ENCODE results near the gene CNR1.

Gene CNR1

GRCh38 chr6:88133718-88134117 lies 32.4 kb downstream of the CNR1 start:
- no peaks in the 10 kb centered on the region for H3K36me3 ChIP-seq (ENCODE audit: insufficient read depth, low read length)
- no peaks in the 10 kb centered on the region for H3K9me3 ChIP-seq (ENCODE audit: control insufficient read depth, insufficient read depth, low read length)
- no peak overlapping the region for H3K9ac ChIP-seq (ENCODE audit: low read depth, low read length)
- no peaks in the 10 kb centered on the region for H3K4me1 ChIP-seq (ENCODE audit: insufficient read depth, low read length)

GRCh38 chr6:88124925-88125557 lies 41.1 kb downstream of the CNR1 start:
- H3K4me1 ChIP-seq (ENCODE audit: insufficient read depth, low read length) = peaks cover 7% of the 10 kb centered on the region; the same call in 1 of the 2 replicates
- peaks cover 7% of the 10 kb centered on the region for H3K9me3 ChIP-seq (ENCODE audit: control insufficient read depth, insufficient read depth, low read length)
- no peak overlapping the region for H3K9ac ChIP-seq (ENCODE audit: low read depth, low read length)
- no peaks in the 10 kb centered on the region for H3K36me3 ChIP-seq (ENCODE audit: insufficient read depth, low read length)

- Histone ChIP-seq H3K4me1 (ENCODE audit: insufficient read depth, low read length) (no peaks in the 10 kb centered on the region), H3K36me3 (ENCODE audit: insufficient read depth, low read length) (no peaks in the 10 kb centered on the region), H3K9me3 (ENCODE audit: control insufficient read depth, insufficient read depth, low read length) (peaks cover under 1% of the 10 kb centered on the region; the same call in 1 of the 2 replicates), H3K9ac (ENCODE audit: low read depth, low read length) (no peak overlapping the region)
Observed at GRCh38 chr6:88120635-88121034, 45.5 kb downstream of the CNR1 start.

GRCh38 chr6:88119769-88120168 lies 46.4 kb downstream of the CNR1 start:
- no peak overlapping the region for H3K9ac ChIP-seq (ENCODE audit: low read depth, low read length)
- H3K36me3 ChIP-seq (ENCODE audit: insufficient read depth, low read length) = no peaks in the 10 kb centered on the region
- no peaks in the 10 kb centered on the region for H3K9me3 ChIP-seq (ENCODE audit: control insufficient read depth, insufficient read depth, low read length)
- no peaks in the 10 kb centered on the region for H3K4me1 ChIP-seq (ENCODE audit: insufficient read depth, low read length)

GRCh38 chr6:88116276-88116675 lies 49.9 kb downstream of the CNR1 start:
- no peaks in the 10 kb centered on the region for H3K36me3 ChIP-seq (ENCODE audit: insufficient read depth, low read length)
- H3K9ac ChIP-seq (ENCODE audit: low read depth, low read length) = no peak overlapping the region
- H3K4me1 ChIP-seq (ENCODE audit: insufficient read depth, low read length) = no peaks in the 10 kb centered on the region
- H3K9me3 ChIP-seq (ENCODE audit: control insufficient read depth, insufficient read depth, low read length) = no peaks in the 10 kb centered on the region

GRCh38 chr6:88115307-88115706 lies 50.8 kb downstream of the CNR1 start:
- no peaks in the 10 kb centered on the region for H3K36me3 ChIP-seq (ENCODE audit: insufficient read depth, low read length)

GRCh38 chr6:88114838-88115237 lies 51.3 kb downstream of the CNR1 start:
- Histone ChIP-seq H3K36me3 (ENCODE audit: insufficient read depth, low read length) (no peaks in the 10 kb centered on the region), H3K9me3 (ENCODE audit: control insufficient read depth, insufficient read depth, low read length) (no peaks in the 10 kb centered on the region), H3K4me1 (ENCODE audit: insufficient read depth, low read length) (no peaks in the 10 kb centered on the region), H3K9ac (ENCODE audit: low read depth, low read length) (no peak overlapping the region)

More at GRCh38 chr6:88115307-88115706, 50.8 kb downstream of the CNR1 start:
- H3K9ac ChIP-seq (ENCODE audit: low read depth, low read length) = no peak overlapping the region
- no peaks in the 10 kb centered on the region for H3K4me1 ChIP-seq (ENCODE audit: insufficient read depth, low read length)
- H3K9me3 ChIP-seq (ENCODE audit: control insufficient read depth, insufficient read depth, low read length) = no peaks in the 10 kb centered on the region

GRCh38 chr6:88111991-88112390 lies 54.2 kb downstream of the CNR1 start:
- no peak overlapping the region for H3K9ac ChIP-seq (ENCODE audit: low read depth, low read length)
- H3K4me1 ChIP-seq (ENCODE audit: insufficient read depth, low read length) = no peaks in the 10 kb centered on the region
- H3K36me3 ChIP-seq (ENCODE audit: insufficient read depth, low read length) = no peaks in the 10 kb centered on the region
- no peaks in the 10 kb centered on the region for H3K9me3 ChIP-seq (ENCODE audit: control insufficient read depth, insufficient read depth, low read length)

GRCh38 chr6:88107241-88107640 lies 58.9 kb downstream of the CNR1 start:
- Histone ChIP-seq H3K4me1 (ENCODE audit: insufficient read depth, low read length) (no peaks in the 10 kb centered on the region), H3K9me3 (ENCODE audit: control insufficient read depth, insufficient read depth, low read length) (no peaks in the 10 kb centered on the region), H3K9ac (ENCODE audit: low read depth, low read length) (no peak overlapping the region), H3K36me3 (ENCODE audit: insufficient read depth, low read length) (no peaks in the 10 kb centered on the region)

- Histone ChIP-seq H3K4me1 (ENCODE audit: insufficient read depth, low read length) (no peaks in the 10 kb centered on the region), H3K9ac (ENCODE audit: low read depth, low read length) (no peak overlapping the region), H3K9me3 (ENCODE audit: control insufficient read depth, insufficient read depth, low read length) (no peaks in the 10 kb centered on the region), H3K36me3 (ENCODE audit: insufficient read depth, low read length) (no peaks in the 10 kb centered on the region)
Observed at GRCh38 chr6:88105741-88106340, 60.3 kb downstream of the CNR1 start.

Data from ES-I3 (cell line).